Neural cell (in vitro differentiated cells): Measurements from ENCODE around the gene ZFYVE21.

Experiments used
- EP300 ChIP-seq: fragments of 450-650 bp; conservative IDR thresholded peaks from 2 replicates; pipeline ENCODE4 v1.6.1; 2014; ENCODE audit warnings: antibody characterized with exemption, mild to moderate bottlenecking, moderate library complexity; ENCODE audit not compliant: poor library complexity, severe bottlenecking
- EZH2 ChIP-seq: fragments of 200-600, 300-800 bp; shearing (Covaris generic), sonication (generic); IDR thresholded peaks from 2 replicates; pipeline ENCODE4 v1.6.1; 2014; ENCODE audit warnings: antibody characterized with exemption, low read length, borderline replicate concordance, mild to moderate bottlenecking; ENCODE audit not compliant: insufficient read depth, poor library complexity, severe bottlenecking
- MXI1 ChIP-seq: fragments of 450-650 bp; conservative IDR thresholded peaks from 2 replicates; pipeline ENCODE4 v1.6.1; 2014; ENCODE audit warnings: antibody characterized with exemption, mild to moderate bottlenecking; ENCODE audit not compliant: poor library complexity, severe bottlenecking
- POLR2AphosphoS5 ChIP-seq: IDR thresholded peaks from 2 replicates; pipeline ENCODE4 v1.6.1; 2012
- RAD21 ChIP-seq: fragments of 450-650 bp; conservative IDR thresholded peaks from 2 replicates; pipeline ENCODE4 v1.6.1; 2014; ENCODE audit warnings: antibody characterized with exemption, mild to moderate bottlenecking, moderate library complexity
- SMC3 ChIP-seq: fragments of 450-650 bp; conservative IDR thresholded peaks from 2 replicates; pipeline ENCODE4 v1.6.1; 2014; ENCODE audit warnings: antibody characterized with exemption, mild to moderate bottlenecking, moderate library complexity; ENCODE audit not compliant: poor library complexity
- TAF1 ChIP-seq: IDR thresholded peaks from 2 replicates; pipeline ENCODE4 v1.6.1; 2012; ENCODE audit warnings: low read depth
- TF ChIP-seq, protein P1 (sequence below): fragments of 450-650 bp; IDR thresholded peaks from 2 replicates; pipeline ENCODE4 v1.5.1; 2014; ENCODE audit warnings: antibody characterized with exemption, mild to moderate bottlenecking, moderate library complexity; ENCODE audit not compliant: poor library complexity, severe bottlenecking
- TF ChIP-seq, protein P2 (sequence below): IDR thresholded peaks from 2 replicates; pipeline ENCODE4 v1.6.1; 2012; ENCODE audit warnings: borderline replicate concordance

DNA sequence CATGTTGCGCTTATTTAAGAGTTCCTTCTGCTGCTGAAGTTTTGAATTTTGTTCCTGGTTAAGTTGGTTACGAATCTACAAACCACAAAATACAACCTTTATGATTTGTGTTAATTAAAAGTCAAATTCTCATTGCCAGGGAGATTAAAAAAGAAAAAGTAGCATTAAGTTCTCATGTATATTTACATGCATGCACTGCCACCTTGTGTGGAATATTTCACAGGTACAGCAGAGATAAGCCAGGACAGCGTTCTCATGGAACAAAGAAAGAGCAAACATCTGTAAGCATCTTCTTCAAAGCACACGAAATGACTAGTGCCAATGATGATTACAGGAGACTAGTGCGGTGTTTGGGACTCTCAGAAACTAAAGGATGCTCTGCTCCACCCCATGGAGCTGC is 34.2 kb downstream of the ZFYVE21 start:
- TF ChIP-seq, protein P1, sequence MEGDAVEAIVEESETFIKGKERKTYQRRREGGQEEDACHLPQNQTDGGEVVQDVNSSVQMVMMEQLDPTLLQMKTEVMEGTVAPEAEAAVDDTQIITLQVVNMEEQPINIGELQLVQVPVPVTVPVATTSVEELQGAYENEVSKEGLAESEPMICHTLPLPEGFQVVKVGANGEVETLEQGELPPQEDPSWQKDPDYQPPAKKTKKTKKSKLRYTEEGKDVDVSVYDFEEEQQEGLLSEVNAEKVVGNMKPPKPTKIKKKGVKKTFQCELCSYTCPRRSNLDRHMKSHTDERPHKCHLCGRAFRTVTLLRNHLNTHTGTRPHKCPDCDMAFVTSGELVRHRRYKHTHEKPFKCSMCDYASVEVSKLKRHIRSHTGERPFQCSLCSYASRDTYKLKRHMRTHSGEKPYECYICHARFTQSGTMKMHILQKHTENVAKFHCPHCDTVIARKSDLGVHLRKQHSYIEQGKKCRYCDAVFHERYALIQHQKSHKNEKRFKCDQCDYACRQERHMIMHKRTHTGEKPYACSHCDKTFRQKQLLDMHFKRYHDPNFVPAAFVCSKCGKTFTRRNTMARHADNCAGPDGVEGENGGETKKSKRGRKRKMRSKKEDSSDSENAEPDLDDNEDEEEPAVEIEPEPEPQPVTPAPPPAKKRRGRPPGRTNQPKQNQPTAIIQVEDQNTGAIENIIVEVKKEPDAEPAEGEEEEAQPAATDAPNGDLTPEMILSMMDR = peak; percentile 19
- peak; percentile 15 for TF ChIP-seq RAD21
- TF ChIP-seq TAF1 = no peak
- TF ChIP-seq EZH2 = no peak
- TF ChIP-seq POLR2AphosphoS5 = no peak
- TF ChIP-seq EP300 = no peak
- TF ChIP-seq, protein P2, sequence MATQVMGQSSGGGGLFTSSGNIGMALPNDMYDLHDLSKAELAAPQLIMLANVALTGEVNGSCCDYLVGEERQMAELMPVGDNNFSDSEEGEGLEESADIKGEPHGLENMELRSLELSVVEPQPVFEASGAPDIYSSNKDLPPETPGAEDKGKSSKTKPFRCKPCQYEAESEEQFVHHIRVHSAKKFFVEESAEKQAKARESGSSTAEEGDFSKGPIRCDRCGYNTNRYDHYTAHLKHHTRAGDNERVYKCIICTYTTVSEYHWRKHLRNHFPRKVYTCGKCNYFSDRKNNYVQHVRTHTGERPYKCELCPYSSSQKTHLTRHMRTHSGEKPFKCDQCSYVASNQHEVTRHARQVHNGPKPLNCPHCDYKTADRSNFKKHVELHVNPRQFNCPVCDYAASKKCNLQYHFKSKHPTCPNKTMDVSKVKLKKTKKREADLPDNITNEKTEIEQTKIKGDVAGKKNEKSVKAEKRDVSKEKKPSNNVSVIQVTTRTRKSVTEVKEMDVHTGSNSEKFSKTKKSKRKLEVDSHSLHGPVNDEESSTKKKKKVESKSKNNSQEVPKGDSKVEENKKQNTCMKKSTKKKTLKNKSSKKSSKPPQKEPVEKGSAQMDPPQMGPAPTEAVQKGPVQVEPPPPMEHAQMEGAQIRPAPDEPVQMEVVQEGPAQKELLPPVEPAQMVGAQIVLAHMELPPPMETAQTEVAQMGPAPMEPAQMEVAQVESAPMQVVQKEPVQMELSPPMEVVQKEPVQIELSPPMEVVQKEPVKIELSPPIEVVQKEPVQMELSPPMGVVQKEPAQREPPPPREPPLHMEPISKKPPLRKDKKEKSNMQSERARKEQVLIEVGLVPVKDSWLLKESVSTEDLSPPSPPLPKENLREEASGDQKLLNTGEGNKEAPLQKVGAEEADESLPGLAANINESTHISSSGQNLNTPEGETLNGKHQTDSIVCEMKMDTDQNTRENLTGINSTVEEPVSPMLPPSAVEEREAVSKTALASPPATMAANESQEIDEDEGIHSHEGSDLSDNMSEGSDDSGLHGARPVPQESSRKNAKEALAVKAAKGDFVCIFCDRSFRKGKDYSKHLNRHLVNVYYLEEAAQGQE = no peak
- TF ChIP-seq SMC3 = no peak
- no peak for TF ChIP-seq MXI1
